ENCODE data around the gene TMEM250.

The TMEM250 gene

GRCh38 chr9:136081826-136082495 is 36.7 kb downstream of the TMEM250 start:
- no peak for DNase-seq

DNA sequence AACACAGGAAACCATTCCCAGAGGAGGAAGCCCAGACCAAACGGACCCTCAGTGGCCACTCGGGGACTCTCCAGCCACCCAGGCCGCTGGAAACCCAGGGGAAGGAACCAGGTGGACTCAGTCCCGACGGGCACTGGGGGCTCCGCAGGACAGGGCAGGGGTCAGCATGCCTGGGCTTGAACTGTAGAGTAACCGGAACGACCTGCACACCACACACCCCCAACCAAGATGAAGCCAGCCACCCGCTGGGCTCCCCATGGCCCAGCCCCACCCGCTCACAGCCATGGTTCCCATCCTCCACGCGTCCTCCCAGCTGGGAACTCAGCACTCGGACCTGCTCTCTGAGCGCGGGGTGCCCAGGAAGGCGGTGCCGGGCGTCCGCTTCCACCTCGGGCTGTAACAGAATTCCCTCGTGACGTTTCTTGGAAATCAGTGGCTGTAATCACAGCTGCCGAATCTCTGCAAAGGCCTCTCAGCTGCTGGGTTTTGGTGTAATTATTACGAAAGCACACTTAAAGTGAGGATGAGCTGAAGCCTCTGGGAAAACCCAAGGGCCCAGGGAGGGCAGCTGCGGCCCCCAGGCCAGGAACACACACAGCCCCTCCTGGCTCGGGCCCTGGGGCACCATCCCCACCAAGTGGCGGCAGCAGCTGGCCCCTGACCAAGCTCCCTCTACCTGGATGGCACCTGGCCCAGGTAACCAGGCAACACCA is 37.4 kb downstream of the TMEM250 start:
- no peak for DNase-seq

GRCh38 chr9:136080716-136081112 is 38.0 kb downstream of the TMEM250 start:
- no peak for DNase-seq

DNA sequence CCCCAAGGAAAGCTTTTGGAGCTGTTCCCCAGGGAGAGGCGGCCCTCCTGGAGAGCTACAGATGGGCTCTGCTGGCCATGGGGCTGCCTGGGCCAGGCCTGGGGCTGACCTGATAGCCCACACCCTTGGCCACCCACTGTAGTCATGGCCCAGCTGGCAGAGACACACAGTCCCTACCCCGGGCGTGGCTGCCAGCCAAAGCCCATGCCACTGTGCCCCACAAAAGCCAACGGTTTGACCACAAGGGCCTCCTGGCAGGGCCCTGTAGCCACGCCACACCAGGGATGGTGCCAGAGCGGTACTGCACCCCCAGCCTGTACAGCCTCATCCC is 38.8 kb downstream of the TMEM250 start:
- no peak for DNase-seq

DNA sequence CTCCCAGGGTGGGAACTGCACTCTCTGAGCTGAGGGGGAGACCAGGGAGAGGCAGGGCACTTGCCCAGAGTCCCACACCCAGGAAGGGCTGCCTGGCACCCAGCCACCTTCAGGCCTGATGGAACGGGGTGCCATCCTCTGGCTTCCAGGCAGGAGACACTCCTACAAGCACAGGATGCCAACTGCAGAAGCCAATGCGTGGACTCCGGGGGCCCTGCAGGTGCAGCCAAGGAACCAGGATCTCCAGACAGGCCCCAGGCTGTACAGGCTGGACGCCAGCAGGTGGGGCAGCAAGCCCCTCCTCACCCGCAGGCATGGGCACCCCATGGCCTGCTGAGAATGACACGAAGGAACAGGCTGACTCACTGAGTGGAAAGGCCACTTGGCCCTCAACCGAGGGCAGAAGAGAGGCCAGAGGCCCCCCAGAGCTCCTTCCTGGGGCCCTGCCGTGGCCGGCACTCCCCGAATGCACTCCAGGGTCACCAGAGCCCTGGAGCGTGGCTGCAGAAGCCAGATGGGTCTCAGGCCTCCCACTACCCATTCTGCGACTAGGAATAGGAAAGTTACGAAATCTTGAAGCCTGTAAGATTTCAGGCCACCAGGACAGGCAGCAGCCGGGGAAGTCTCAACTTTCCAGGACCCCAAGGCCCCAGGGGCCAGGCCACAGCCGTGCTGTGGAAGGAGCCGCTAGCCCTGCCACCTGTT is 39.3 kb downstream of the TMEM250 start:
- DNase-seq = no peak

GRCh38 chr9:136078498-136079011 is 40.1 kb downstream of the TMEM250 start:
- DNase-seq = no peak

- DNase-seq = no peak
Measured at GRCh38 chr9:136078024-136078423, 40.7 kb downstream of the TMEM250 start.

- DNase-seq = no peak
Measured at GRCh38 chr9:136077491-136077890, 41.2 kb downstream of the TMEM250 start.

DNA sequence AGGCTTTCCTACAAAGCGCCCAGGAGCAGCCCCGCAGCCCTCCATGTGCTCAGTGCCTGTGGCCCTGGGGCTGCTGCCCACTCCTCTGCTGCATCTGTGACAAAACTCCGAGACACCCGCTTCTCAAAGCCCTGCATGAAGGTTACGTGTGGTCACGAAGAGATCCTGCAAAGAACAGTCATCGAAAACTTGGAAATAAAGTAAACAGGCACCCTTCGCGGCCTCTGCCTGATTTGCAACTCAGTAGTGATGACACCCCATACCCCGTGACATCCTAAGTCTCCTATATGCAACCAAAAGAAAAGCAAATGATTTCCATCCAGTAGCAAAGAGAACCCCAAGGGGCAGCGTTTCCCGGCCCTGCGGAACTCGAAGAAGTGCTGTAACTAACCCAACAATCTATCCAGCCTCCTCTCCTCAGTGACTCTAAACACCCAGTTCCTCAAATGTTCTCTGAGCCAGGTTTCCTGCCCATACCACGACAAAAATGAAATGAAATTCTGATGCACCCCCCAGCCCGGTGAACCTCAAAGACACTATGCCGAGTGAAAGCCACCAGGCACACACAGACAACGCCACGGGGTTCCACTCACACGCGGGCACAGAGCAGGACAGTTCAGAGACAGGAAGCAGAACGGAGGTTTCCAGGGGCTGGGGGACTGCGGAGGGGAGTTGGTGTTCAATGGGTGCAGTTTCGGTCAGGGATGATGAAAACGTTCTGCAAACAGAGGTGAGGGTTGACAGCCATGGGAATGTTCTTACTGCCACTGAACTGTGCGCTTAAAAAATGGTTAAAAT is 42.6 kb downstream of the TMEM250 start:
- no peak for DNase-seq

DNA sequence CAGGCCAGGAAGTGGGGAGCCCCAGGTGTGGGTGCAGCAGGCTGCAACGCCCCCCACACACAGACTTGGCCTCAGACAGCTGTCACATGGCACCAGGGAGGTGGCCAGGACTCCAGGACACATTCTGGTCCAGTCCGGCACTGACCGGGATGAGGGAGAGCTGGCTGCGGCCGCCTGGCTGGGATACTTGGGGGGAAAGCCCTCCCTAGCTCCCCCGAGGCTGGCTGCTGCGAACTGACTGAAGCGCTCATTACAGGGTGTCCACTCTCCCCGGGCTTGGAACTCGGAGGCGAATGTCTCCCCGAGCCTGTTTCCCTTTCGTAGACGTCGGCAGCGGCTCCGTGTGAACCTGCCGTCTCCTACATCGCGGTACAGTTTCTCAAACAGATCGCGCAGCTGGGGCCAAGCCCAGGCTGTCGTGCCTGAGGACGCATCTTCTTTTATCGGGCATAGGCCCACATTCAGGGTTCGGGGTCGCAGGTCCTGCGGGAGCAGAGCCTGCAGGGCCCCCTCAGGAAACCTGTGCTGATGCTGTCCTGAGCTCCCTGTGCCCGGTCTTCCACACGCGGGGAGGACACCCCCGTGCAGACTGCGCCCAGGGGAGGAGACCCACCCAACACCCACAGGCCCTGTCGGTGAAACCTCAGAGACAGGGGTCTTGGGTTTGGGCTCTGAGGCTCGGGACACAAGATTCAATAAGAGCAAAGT is 43.4 kb downstream of the TMEM250 start:
- no peak for DNase-seq

GRCh38 chr9:136074706-136075105 is 44.0 kb downstream of the TMEM250 start:
- no peak for DNase-seq
